NCI-H2196 (cell line): ENCODE measurements around the gene MAN1A2.
A peak's percentile ranks its signal among the peaks of the same experiment; 100 is the strongest.

ENCODE experiments used
- DNase-seq: peaks from one replicate; lab custom pipeline; 2025; ENCODE audit not compliant: unreplicated experiment; lab: John Stamatoyannopoulos, UW

The MAN1A2 gene

GRCh38 chr1:117359561-117360289, 7.5 kb upstream of the MAN1A2 start:
- no peak for DNase-seq

GRCh38 chr1:117362986-117363385, 4.3 kb upstream of the MAN1A2 start:
- DNase-seq = no peak

GRCh38 chr1:117363571-117364048, 3.6 kb upstream of the MAN1A2 start:
- no peak for DNase-seq

- DNase-seq = no peak
Observed at GRCh38 chr1:117364240-117364639, 3.0 kb upstream of the MAN1A2 start.

GRCh38 chr1:117365350-117366176, 1.7 kb upstream of the MAN1A2 start:
- DNase-seq = no peak

- peak; percentile 81 for DNase-seq
Observed at GRCh38 chr1:117366177-117367045, 838 bp upstream of the MAN1A2 start.

GRCh38 chr1:117368116-117369108, 1.2 kb downstream of the MAN1A2 start:
- DNase-seq = no peak

- no peak for DNase-seq
Observed at GRCh38 chr1:117370071-117370470, 2.8 kb downstream of the MAN1A2 start.

GRCh38 chr1:117370509-117370908, 3.3 kb downstream of the MAN1A2 start:
- DNase-seq = no peak

- no peak for DNase-seq
Observed at GRCh38 chr1:117371441-117372151, 4.3 kb downstream of the MAN1A2 start.

- DNase-seq = no peak
Observed at GRCh38 chr1:117372863-117373412, 5.7 kb downstream of the MAN1A2 start.

- DNase-seq = no peak
Observed at GRCh38 chr1:117373932-117374331, 6.7 kb downstream of the MAN1A2 start.

GRCh38 chr1:117375327-117375726, 8.1 kb downstream of the MAN1A2 start:
- no peak for DNase-seq

- no peak for DNase-seq
Observed at GRCh38 chr1:117387060-117387633, 19.9 kb downstream of the MAN1A2 start.

GRCh38 chr1:117388328-117388727, 21.1 kb downstream of the MAN1A2 start:
- no peak for DNase-seq

GRCh38 chr1:117389284-117389683, 22.0 kb downstream of the MAN1A2 start:
- no peak for DNase-seq

- DNase-seq = no peak
Observed at GRCh38 chr1:117389779-117390178, 22.5 kb downstream of the MAN1A2 start.

GRCh38 chr1:117392771-117393170, 25.5 kb downstream of the MAN1A2 start:
- DNase-seq = no peak

- DNase-seq = no peak
Observed at GRCh38 chr1:117396074-117396473, 28.8 kb downstream of the MAN1A2 start.
